SU-DHL-6 (cell line): ENCODE results near the gene EGR1.

Experiments
- EZH2phosphoT487 ChIP-seq: fragments of 200-600 bp; sonication (generic), shearing (Covaris generic); conservative IDR thresholded peaks from 2 replicates; pipeline ENCODE4 v1.6.1; 2018; ENCODE audit warnings: mild to moderate bottlenecking, antibody characterized with exemption, low read length, moderate library complexity, mixed read lengths
- TF ChIP-seq, protein P1 (sequence below): fragments of 200-600 bp; sonication (generic); IDR thresholded peaks from one replicate; pipeline ENCODE4 v1.5.1; 2017; ENCODE audit warnings: antibody characterized with exemption, mild to moderate bottlenecking, low read length, moderate library complexity; ENCODE audit not compliant: insufficient read depth, poor library complexity, severe bottlenecking

- TF ChIP-seq, protein P1, sequence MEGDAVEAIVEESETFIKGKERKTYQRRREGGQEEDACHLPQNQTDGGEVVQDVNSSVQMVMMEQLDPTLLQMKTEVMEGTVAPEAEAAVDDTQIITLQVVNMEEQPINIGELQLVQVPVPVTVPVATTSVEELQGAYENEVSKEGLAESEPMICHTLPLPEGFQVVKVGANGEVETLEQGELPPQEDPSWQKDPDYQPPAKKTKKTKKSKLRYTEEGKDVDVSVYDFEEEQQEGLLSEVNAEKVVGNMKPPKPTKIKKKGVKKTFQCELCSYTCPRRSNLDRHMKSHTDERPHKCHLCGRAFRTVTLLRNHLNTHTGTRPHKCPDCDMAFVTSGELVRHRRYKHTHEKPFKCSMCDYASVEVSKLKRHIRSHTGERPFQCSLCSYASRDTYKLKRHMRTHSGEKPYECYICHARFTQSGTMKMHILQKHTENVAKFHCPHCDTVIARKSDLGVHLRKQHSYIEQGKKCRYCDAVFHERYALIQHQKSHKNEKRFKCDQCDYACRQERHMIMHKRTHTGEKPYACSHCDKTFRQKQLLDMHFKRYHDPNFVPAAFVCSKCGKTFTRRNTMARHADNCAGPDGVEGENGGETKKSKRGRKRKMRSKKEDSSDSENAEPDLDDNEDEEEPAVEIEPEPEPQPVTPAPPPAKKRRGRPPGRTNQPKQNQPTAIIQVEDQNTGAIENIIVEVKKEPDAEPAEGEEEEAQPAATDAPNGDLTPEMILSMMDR = no peak
- TF ChIP-seq EZH2phosphoT487 = no peak
These were observed 20.3 kb upstream of the EGR1 start for GRCh38 chr5:138444774-138445546.
